Loucy (cell line): ENCODE measurements around the gene TDRD5.

Experiments
- H2AFZ ChIP-seq: fragments of 200-600 bp; sonication (generic); 2 replicates; pipeline ENCODE4 v1.6.0; 2016; ENCODE audit warnings: antibody characterized with exemption, mild to moderate bottlenecking, low read length, moderate library complexity
- H3F3A ChIP-seq: fragments of 200-600 bp; 2 replicates; pipeline ENCODE4 v1.6.0; 2016; ENCODE audit warnings: antibody characterized with exemption, low read depth, mild to moderate bottlenecking
- H3K27me3 ChIP-seq: fragments of 200-600 bp; sonication (generic); 2 replicates; pipeline ENCODE4 v1.6.1; 2014; ENCODE audit warnings: low read length, mild to moderate bottlenecking; ENCODE audit not compliant: insufficient read depth, poor library complexity, severe bottlenecking
- H3K36me3 ChIP-seq: fragments of 200-600 bp; sonication (generic); 2 replicates; pipeline ENCODE4 v1.6.1; 2016; ENCODE audit warnings: low read length; ENCODE audit not compliant: insufficient read depth
- H3K4me1 ChIP-seq: fragments of 200-600 bp; sonication (generic); 2 replicates; pipeline ENCODE4 v1.5.1; 2014; ENCODE audit warnings: low read length, mild to moderate bottlenecking; ENCODE audit not compliant: insufficient read depth, poor library complexity, severe bottlenecking
- H3K4me2 ChIP-seq: fragments of 200-600 bp; sonication (generic); 2 replicates; pipeline ENCODE4 v1.6.0; 2014; ENCODE audit warnings: antibody characterized with exemption, low read length, low read depth, mild to moderate bottlenecking; ENCODE audit not compliant: poor library complexity, severe bottlenecking
- H3K4me3 ChIP-seq: fragments of 200-600 bp; sonication (generic); 2 replicates; pipeline ENCODE4 v1.5.1; 2014; ENCODE audit warnings: low read length, mild to moderate bottlenecking, mixed read lengths; ENCODE audit not compliant: poor library complexity, severe bottlenecking
- H3K79me2 ChIP-seq: fragments of 200-600 bp; sonication (generic); 2 replicates; pipeline ENCODE4 v1.6.1; 2014; ENCODE audit warnings: low read length; ENCODE audit not compliant: insufficient read depth
- H3K9ac ChIP-seq: fragments of 200-600 bp; sonication (generic); 2 replicates; pipeline ENCODE4 v1.6.0; 2014; ENCODE audit warnings: mild to moderate bottlenecking, low read depth, low read length, moderate library complexity; ENCODE audit not compliant: poor library complexity, severe bottlenecking
- H3K9me2 ChIP-seq: fragments of 200-600 bp; sonication (generic); replicated peaks from 2 replicates; pipeline ENCODE4 v1.6.1; 2016; ENCODE audit warnings: low read depth, low read length, mixed read lengths
- H3K9me3 ChIP-seq: fragments of 200-600 bp; sonication (generic); 2 replicates; pipeline ENCODE4 v1.6.1; 2014; ENCODE audit warnings: mild to moderate bottlenecking, antibody characterized with exemption, low read length, low read depth; ENCODE audit not compliant: insufficient read depth
- H4K20me1 ChIP-seq: fragments of 200-600 bp; sonication (generic); 2 replicates; pipeline ENCODE4 v1.6.0; 2014; ENCODE audit warnings: antibody characterized with exemption, low read length, mild to moderate bottlenecking; ENCODE audit not compliant: insufficient read depth, poor library complexity, severe bottlenecking
- CTCF ChIP-seq: fragments of 200-600 bp; sonication (generic); conservative IDR thresholded peaks from 2 replicates; pipeline ENCODE4 v1.5.1; 2014; ENCODE audit warnings: mild to moderate bottlenecking, antibody characterized with exemption, low read length
- EZH2phosphoT487 ChIP-seq: fragments of 200-600 bp; IDR thresholded peaks from 2 replicates; pipeline ENCODE4 v1.6.1; 2018; ENCODE audit warnings: antibody characterized with exemption, mild to moderate bottlenecking, moderate library complexity, borderline replicate concordance

The TDRD5 gene

GRCh38 chr1:179637211-179637860 lies 45.7 kb downstream of the TDRD5 start:
- Histone ChIP-seq H3F3A (no peaks in the 10 kb centered on the region), H2AFZ (no peak overlapping the region), H3K36me3 (no peaks in the 10 kb centered on the region), H3K79me2 (no peaks in the 10 kb centered on the region), H3K27me3 (no peaks in the 10 kb centered on the region), H3K4me1 (no peaks in the 10 kb centered on the region), H3K4me3 (no peak overlapping the region), H3K9ac (no peak overlapping the region), H4K20me1 (no peaks in the 10 kb centered on the region), H3K9me2 (no peaks in the 10 kb centered on the region; the same call in 1 of the 2 replicates), H3K9me3 (no peaks in the 10 kb centered on the region), H3K4me2 (no peak overlapping the region)
- no peak for TF ChIP-seq CTCF
- TF ChIP-seq EZH2phosphoT487 = no peak

GRCh38 chr1:179661018-179661417 lies 69.4 kb downstream of the TDRD5 start:
- Histone ChIP-seq H3K4me3 (no peak overlapping the region), H3K79me2 (no peaks in the 10 kb centered on the region), H3K9ac (no peak overlapping the region), H3K9me2 (no peaks in the 10 kb centered on the region), H3K36me3 (no peaks in the 10 kb centered on the region), H3K9me3 (peaks cover 5% of the 10 kb centered on the region; the same call in 1 of the 2 replicates), H3K27me3 (no peaks in the 10 kb centered on the region), H4K20me1 (no peaks in the 10 kb centered on the region), H3K4me1 (no peaks in the 10 kb centered on the region), H3F3A (no peaks in the 10 kb centered on the region), H2AFZ (no peak overlapping the region), H3K4me2 (no peak overlapping the region)
- TF ChIP-seq EZH2phosphoT487 (no peak), CTCF (no peak)

GRCh38 chr1:179663810-179664209 lies 72.2 kb downstream of the TDRD5 start:
- no peak for TF ChIP-seq CTCF
- TF ChIP-seq EZH2phosphoT487 = no peak
- Histone ChIP-seq H3K9me3 (peaks cover 5% of the 10 kb centered on the region; the same call in 1 of the 2 replicates), H3K27me3 (no peaks in the 10 kb centered on the region), H3K9me2 (no peaks in the 10 kb centered on the region), H4K20me1 (no peaks in the 10 kb centered on the region), H3K9ac (no peak overlapping the region), H3K4me1 (no peaks in the 10 kb centered on the region), H3K79me2 (no peaks in the 10 kb centered on the region), H3K36me3 (no peaks in the 10 kb centered on the region), H2AFZ (no peak overlapping the region), H3K4me3 (no peak overlapping the region), H3K4me2 (no peak overlapping the region), H3F3A (no peaks in the 10 kb centered on the region)
